Right kidney (tissue), 9 donors: Measurements from ENCODE around the gene ITGA2.
"Not testable (repeated sequence)": the region's sequence is repeated elsewhere in the genome, so short reads cannot be mapped to it uniquely, and the experiment has no call there.

Source experiments
- DNase-seq: peaks from one replicate; pipeline ENCODE4 v3.0.0-alpha.2; 2016
- long read RNA-seq, 8 donors: transcript quantifications; one replicate each; lab custom pipeline, GENCODE V29; 2026

The ITGA2 gene
- long read RNA-seq, donor 1, full-length matches to known transcripts, result 1 of 1 reads
- long read RNA-seq, donor 1, partial matches to known transcripts, result 0 of 1 reads
- long read RNA-seq, donor 1, other reads (novel, unspliced or antisense), result 0 of 1 reads
- long read RNA-seq, donor 2, full-length matches to known transcripts, result 2 of 2 reads
- long read RNA-seq, donor 2, partial matches to known transcripts, result 0 of 2 reads
- long read RNA-seq, donor 2, other reads (novel, unspliced or antisense), result 0 of 2 reads
- long read RNA-seq, donor 3, full-length matches to known transcripts, result 2 of 2 reads
- long read RNA-seq, donor 3, partial matches to known transcripts, result 0 of 2 reads
- long read RNA-seq, donor 3, other reads (novel, unspliced or antisense), result 0 of 2 reads
- long read RNA-seq, donor 4, full-length matches to known transcripts, result 1 of 21 reads
- long read RNA-seq, donor 4, partial matches to known transcripts, result 20 of 21 reads
- long read RNA-seq, donor 4, other reads (novel, unspliced or antisense), result 0 of 21 reads
- long read RNA-seq, donor 5, result 0 reads
- long read RNA-seq, donor 6, full-length matches to known transcripts, result 1 of 1 reads
- long read RNA-seq, donor 6, partial matches to known transcripts, result 0 of 1 reads
- long read RNA-seq, donor 6, other reads (novel, unspliced or antisense), result 0 of 1 reads
- long read RNA-seq, donor 7, partial matches to known transcripts, result 154 of 154 reads
- long read RNA-seq, donor 7, other reads (novel, unspliced or antisense), result 0 of 154 reads
- long read RNA-seq, donor 8, full-length matches to known transcripts, result 1 of 1 reads
- long read RNA-seq, donor 8, partial matches to known transcripts, result 0 of 1 reads
- long read RNA-seq, donor 8, other reads (novel, unspliced or antisense), result 0 of 1 reads

- peak; percentile 83 for DNase-seq
Observed at GRCh38 chr5:52989025-52989780, at the start of gene ITGA2. ITGA2 (plus strand) TSS chr5:52989352; CDS start chr5:52989469, 117 bp downstream.

DNA sequence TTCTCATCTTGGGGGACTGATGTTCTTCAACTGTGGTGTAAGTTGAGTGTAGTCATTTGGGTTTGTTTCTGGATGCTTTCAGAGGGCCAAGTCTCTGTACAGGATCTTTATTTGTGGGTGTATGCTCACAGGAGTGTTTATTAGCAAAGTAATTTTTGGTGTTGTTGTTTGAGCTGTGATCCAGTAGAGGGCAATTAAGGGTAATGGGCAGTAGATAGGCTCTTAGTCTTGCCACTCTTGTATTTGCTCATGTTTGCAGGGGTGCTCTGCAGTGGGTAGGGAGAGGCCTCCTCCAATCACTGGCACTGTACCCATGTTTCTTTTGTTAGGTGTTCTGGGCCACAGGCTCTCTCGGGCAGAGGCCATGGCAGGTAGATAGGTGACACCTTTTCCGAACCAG is 45.9 kb upstream of the ITGA2 start:
- DNase-seq, result no peak

GRCh38 chr5:52943808-52944207 is 45.3 kb upstream of the ITGA2 start:
- no peak for DNase-seq

GRCh38 chr5:52945040-52945439 is 44.1 kb upstream of the ITGA2 start:
- DNase-seq, result no peak

GRCh38 chr5:52947208-52947607 is 41.9 kb upstream of the ITGA2 start:
- no peak for DNase-seq

GRCh38 chr5:52947851-52948250 is 41.3 kb upstream of the ITGA2 start:
- no peak for DNase-seq

GRCh38 chr5:52948418-52949076 is 40.6 kb upstream of the ITGA2 start:
- peak; percentile 23 for DNase-seq

- no peak for DNase-seq
Observed at GRCh38 chr5:52950686-52951085, 38.5 kb upstream of the ITGA2 start.

DNA sequence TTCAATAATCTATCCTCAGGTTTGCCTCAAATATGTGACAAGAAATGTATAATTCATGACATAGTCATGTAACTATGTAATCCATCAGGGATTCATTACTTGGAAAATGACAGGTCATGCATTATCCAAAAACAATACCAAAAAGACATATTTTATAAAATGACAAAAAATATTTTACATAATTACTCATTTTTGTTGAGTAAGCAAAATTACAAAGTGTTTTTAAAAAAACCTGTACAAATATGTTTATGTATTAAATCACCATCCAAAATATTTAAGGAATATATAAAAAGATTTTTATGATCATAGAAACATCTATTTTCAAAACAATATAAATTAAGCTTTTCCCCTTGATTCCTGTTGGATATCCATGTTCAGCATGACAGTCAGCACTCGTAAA is 36.7 kb upstream of the ITGA2 start:
- no peak for DNase-seq

GRCh38 chr5:52956014-52956413 is 33.1 kb upstream of the ITGA2 start:
- DNase-seq, result peak; percentile 8

DNA sequence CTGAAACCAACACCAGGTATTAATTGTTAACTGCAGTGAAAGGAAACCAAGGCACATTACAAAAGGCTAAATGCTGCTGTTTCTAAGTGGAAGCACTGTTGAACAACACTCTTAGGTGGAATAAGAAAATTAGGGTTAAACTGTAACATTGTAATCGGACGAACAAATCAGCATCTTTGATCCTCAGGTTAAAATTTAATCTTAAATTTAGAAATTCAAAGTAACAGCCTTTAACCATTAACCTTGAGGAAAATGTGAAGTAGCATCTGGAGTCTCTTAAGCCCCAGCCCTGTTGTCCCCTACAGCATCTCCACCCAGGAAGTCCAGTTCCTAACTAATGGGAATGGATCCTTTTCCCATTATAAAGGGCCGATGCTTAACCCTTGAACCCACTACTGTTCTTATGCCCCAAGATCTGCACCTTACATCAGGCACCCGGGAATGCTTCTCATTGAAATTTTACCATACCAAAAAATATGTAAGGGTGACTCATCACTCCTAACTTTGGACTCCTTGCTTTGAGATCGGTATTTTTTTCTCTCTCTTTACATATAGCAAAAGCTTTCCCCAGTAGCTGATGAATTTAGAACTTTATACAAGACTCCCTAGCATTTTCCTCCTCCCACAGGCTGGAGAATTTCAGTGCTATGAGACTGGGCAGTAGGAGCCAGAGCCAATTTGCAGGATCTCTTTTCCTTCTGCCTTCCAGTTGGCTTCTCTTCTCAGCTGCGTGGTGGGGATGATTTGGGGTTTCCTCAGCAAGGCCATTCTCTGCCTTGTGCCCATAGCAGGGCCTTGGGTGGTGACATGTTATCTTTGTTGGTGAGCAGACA is 32.0 kb upstream of the ITGA2 start:
- peak; percentile 20 for DNase-seq

- DNase-seq, result no peak
Observed at GRCh38 chr5:52961274-52961681, 27.9 kb upstream of the ITGA2 start.

- no peak for DNase-seq
Observed at GRCh38 chr5:52963636-52964035, 25.5 kb upstream of the ITGA2 start.

DNA sequence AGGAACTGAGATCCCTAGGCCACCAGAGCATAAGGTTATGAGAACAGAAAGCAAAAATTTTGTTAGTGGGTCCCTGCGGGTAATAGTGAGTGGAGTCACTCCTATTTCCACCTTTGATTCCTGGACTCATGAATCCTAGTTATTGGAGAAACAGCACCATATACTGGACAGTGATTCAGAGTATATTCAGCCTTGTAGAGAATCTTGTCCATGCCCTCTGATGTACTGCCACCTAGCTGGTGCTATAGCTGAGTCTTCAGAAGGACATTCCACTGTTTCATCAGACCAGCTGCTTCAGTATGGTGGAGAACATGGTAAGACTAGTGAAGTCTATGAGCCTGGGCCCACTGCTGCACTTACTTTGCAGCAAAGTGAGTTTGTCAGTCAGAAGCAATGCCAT is 25.0 kb upstream of the ITGA2 start:
- no peak for DNase-seq

- not testable (repeated sequence) for DNase-seq
Observed at GRCh38 chr5:52976157-52976556, 13.0 kb upstream of the ITGA2 start.

DNA sequence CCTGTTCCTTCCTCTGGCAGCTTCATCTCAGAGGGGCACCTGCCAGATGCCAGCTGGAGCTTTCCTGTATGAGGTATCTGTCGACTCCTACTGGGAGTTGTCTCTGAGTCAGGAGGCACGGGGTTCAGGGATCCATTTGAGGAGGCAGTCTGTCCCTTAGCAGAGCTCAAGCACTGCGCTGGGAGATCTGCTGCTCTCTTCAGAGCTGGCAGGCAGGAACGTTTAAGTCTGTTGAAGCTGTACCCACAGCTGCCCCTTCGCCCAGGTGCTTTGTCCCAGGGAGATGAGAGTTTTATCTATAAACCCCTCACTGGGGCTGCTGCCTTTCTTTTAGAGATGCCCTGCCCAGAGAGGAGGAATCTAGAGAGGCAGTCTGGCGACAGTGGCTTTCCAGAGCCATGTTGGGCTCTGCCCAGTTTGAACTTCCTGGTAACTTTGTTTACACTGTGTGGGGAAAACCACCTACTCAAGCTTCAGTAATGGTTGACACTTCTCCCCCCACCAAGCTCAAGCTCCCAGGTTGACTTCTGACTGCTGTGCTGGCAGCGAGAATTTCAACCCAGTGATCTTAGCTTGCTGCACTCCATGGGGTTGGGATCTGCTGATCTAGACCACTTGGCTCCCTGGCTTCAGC is 11.8 kb upstream of the ITGA2 start:
- DNase-seq, result no peak

DNA sequence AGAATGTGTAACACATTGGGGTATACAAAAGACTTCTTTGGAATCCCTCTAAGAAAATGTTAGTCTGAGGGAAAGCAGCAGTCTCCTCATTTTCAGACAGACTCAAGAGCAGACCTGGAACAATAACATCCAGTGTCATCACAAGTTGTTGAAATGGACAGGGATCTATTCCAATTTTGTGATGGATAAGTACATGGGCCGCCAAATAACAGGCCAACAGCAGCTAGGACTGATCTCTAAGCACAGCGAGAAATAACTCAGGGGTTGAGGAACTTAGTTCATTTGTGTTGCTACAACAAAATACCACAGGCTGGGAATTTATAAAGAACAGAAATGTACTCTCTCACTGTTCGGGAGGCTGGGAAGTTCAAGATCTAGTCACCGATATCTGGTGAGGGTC is 7.6 kb upstream of the ITGA2 start:
- no peak for DNase-seq

GRCh38 chr5:52983731-52984636 is 5.2 kb upstream of the ITGA2 start:
- no peak for DNase-seq

DNA sequence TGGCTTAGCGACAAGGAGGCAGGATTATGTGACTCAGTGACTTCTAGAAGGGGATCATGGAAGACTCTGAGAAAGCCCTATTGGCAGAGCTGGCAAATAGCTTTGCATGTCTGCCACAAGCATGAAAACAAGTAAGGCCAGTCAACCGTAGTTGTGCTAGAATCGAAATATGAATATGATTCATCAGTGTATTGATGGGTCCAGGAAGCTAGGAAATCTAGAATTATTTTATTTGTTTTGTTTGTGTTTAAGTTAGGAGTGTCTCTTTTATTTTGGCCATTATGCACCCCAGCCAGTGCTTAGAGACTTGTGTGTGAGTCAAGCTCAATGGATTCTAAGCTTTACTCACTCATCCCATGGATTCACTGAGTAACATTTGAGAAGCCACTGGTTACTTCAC is 3.8 kb upstream of the ITGA2 start:
- no peak for DNase-seq
